ENCODE data around the gene ASXL3.

DNA sequence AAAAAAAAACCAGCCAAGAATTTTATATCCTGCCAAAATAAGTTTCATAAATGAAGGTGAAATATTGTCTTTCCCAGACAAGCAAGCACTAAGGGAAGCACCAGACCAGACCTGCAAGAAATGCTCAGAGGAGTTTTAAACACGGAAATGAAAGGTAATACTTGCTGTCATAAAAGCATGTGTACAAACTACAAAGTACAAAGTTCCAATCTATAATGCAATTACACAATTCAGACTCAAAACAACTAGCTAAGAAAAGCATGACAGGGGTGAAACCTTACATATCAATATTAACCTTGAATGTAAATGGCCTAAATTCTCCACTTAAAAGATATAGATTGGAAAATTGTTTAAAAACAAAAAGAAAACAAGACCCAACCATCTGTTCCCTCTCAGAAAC is 45.0 kb upstream of the ASXL3 start:
- TF ChIP-seq, protein P1, sequence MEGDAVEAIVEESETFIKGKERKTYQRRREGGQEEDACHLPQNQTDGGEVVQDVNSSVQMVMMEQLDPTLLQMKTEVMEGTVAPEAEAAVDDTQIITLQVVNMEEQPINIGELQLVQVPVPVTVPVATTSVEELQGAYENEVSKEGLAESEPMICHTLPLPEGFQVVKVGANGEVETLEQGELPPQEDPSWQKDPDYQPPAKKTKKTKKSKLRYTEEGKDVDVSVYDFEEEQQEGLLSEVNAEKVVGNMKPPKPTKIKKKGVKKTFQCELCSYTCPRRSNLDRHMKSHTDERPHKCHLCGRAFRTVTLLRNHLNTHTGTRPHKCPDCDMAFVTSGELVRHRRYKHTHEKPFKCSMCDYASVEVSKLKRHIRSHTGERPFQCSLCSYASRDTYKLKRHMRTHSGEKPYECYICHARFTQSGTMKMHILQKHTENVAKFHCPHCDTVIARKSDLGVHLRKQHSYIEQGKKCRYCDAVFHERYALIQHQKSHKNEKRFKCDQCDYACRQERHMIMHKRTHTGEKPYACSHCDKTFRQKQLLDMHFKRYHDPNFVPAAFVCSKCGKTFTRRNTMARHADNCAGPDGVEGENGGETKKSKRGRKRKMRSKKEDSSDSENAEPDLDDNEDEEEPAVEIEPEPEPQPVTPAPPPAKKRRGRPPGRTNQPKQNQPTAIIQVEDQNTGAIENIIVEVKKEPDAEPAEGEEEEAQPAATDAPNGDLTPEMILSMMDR (IDR thresholded peaks at IDR 0.05; ENCODE audit: insufficient read depth, low read length): no peak
- TF ChIP-seq POLR2AphosphoS5 (IDR thresholded peaks at IDR 0.05; ENCODE audit: low read depth): no peak
- no peak for TF ChIP-seq SPI1 (IDR thresholded peaks at IDR 0.05; ENCODE audit: borderline replicate concordance, low read depth)
- no peak for TF ChIP-seq GABPA (IDR thresholded peaks at IDR 0.05; ENCODE audit: low read depth)
- TF ChIP-seq, protein P2, sequence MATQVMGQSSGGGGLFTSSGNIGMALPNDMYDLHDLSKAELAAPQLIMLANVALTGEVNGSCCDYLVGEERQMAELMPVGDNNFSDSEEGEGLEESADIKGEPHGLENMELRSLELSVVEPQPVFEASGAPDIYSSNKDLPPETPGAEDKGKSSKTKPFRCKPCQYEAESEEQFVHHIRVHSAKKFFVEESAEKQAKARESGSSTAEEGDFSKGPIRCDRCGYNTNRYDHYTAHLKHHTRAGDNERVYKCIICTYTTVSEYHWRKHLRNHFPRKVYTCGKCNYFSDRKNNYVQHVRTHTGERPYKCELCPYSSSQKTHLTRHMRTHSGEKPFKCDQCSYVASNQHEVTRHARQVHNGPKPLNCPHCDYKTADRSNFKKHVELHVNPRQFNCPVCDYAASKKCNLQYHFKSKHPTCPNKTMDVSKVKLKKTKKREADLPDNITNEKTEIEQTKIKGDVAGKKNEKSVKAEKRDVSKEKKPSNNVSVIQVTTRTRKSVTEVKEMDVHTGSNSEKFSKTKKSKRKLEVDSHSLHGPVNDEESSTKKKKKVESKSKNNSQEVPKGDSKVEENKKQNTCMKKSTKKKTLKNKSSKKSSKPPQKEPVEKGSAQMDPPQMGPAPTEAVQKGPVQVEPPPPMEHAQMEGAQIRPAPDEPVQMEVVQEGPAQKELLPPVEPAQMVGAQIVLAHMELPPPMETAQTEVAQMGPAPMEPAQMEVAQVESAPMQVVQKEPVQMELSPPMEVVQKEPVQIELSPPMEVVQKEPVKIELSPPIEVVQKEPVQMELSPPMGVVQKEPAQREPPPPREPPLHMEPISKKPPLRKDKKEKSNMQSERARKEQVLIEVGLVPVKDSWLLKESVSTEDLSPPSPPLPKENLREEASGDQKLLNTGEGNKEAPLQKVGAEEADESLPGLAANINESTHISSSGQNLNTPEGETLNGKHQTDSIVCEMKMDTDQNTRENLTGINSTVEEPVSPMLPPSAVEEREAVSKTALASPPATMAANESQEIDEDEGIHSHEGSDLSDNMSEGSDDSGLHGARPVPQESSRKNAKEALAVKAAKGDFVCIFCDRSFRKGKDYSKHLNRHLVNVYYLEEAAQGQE (IDR thresholded peaks at IDR 0.05; ENCODE audit: insufficient replicate concordance, low read depth): no peak
